Endodermal cell (in vitro differentiated cells): ENCODE data around the gene TAOK1. TPM values are rescaled to one million over a fixed set of nuclear protein-coding genes. Genes with fewer than 3 reads are reported as not detected.

ENCODE experiments used
- DNase-seq: peaks from one replicate; pipeline ENCODE4 v3.0.0-alpha.2; 2017
- H3K27ac ChIP-seq: 2 replicates; pipeline ENCODE4 v1.5.1; 2013; ENCODE audit warnings: mild to moderate bottlenecking, low read depth, low read length, moderate library complexity
- H3K27me3 ChIP-seq: 2 replicates; pipeline ENCODE4 v1.6.1; 2013; ENCODE audit warnings: mild to moderate bottlenecking, low read length, moderate library complexity; ENCODE audit not compliant: insufficient read depth, control insufficient read depth, poor library complexity, severe bottlenecking
- H3K36me3 ChIP-seq: 2 replicates; pipeline ENCODE4 v1.7.0; 2013; ENCODE audit warnings: mild to moderate bottlenecking, low read length, moderate library complexity; ENCODE audit not compliant: control insufficient read depth, insufficient read depth
- H3K4me1 ChIP-seq: one replicate; pipeline ENCODE4 v1.7.0; 2013; ENCODE audit warnings: low read length; ENCODE audit not compliant: control insufficient read depth, insufficient read depth
- H3K4me3 ChIP-seq: 2 replicates; pipeline ENCODE4 v1.5.1; 2013; ENCODE audit warnings: mild to moderate bottlenecking, low read length, moderate library complexity
- H3K9ac ChIP-seq: 2 replicates; pipeline ENCODE4 v1.6.1; 2013; ENCODE audit warnings: mild to moderate bottlenecking, low read length, moderate library complexity; ENCODE audit not compliant: poor library complexity, severe bottlenecking; ENCODE audit errors: extremely low read depth
- H3K9me3 ChIP-seq: 2 replicates; pipeline ENCODE4 v1.6.1; 2013; ENCODE audit warnings: mild to moderate bottlenecking, low read length, moderate library complexity; ENCODE audit not compliant: control insufficient read depth
- H3K27ac Mint-ChIP-seq: 2 replicates; pipeline ENCODE4 v1.8.0; 2020; ENCODE audit warnings: mixed read lengths
- H3K27me3 Mint-ChIP-seq: 2 replicates; pipeline ENCODE4 v1.8.0; 2021; ENCODE audit warnings: mild to moderate bottlenecking, mixed read lengths; ENCODE audit not compliant: insufficient read depth
- H3K36me3 Mint-ChIP-seq: 2 replicates; pipeline ENCODE4 v1.8.0; 2020; ENCODE audit warnings: low read depth, mixed read lengths
- H3K4me1 Mint-ChIP-seq: 2 replicates; pipeline ENCODE4 v1.8.0; 2020; ENCODE audit warnings: mixed read lengths
- H3K4me3 Mint-ChIP-seq: 2 replicates; pipeline ENCODE4 v1.8.0; 2020; ENCODE audit warnings: mild to moderate bottlenecking, moderate library complexity, mixed read lengths
- H3K9me3 Mint-ChIP-seq: 2 replicates; pipeline ENCODE4 v1.8.0; 2020; ENCODE audit warnings: mild to moderate bottlenecking, mixed read lengths
- CTCF ChIP-seq: fragments of 200-600 bp; sonication (generic); conservative IDR thresholded peaks from 2 replicates; pipeline ENCODE4 v1.5.0; 2021; ENCODE audit warnings: antibody characterized with exemption, mild to moderate bottlenecking
- WGBS, 2 experiments: methylation state at CpG; one replicate each; pipeline versions ENCODE4 v1.1.5 to v1.1.7; 2013; ENCODE audit warnings: missing lambda C conversion rate in 2 of 2, mixed read lengths in 1 of 2; ENCODE audit not compliant: insufficient coverage in 1 of 2, insufficient read length in 1 of 2; 5-methylcytosine and 5-hydroxymethylcytosine counted together
- total RNA-seq, 2 donors: library from RNA; stranded (reverse); fragmentation: NEBNext Ultra II Directional in 1 of 2; extraction: Animal tissue kit (Norgen Biotek cat#: 25700) in 1 of 2; gene quantifications; 2 replicates in 1 of 2; 3 replicates in 1 of 2; pipeline ENCODE4 v1.2.1, GENCODE V29; 2021

The TAOK1 gene
- total RNA-seq, 2 donors from 2014 or later, result 95.9 to 102 TPM

DNA sequence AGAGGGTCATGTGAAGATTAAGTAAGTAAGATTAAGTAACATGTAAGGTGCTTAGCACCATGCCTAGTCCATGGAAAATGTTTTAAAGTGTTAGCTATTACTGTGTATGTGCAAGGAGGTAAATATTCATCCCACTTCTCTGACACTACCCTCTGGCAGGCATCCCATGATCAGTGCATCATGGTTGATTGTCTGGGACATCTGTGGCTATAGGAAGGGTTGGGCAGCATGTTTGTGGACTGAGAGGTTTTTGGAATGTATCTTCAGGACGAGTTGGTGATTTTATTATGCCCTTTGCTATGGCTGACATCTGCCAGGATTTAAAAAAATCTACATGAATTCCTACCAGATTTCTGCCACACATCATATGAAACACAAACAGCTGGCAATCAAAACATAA is 6.5 kb upstream of the TAOK1 start:
- Histone ChIP-seq H3K36me3 (no peaks in the 10 kb centered on the region), H3K9me3 (no peaks in the 10 kb centered on the region), H3K4me3 (no peak overlapping the region), H3K27ac (no peak overlapping the region), H3K4me1 (peaks cover 8% of the 10 kb centered on the region), H3K27me3 (no peaks in the 10 kb centered on the region), H3K9ac (no peak overlapping the region)
- no peaks in the 10 kb centered on the region for H3K36me3 Mint-ChIP-seq
- H3K27me3 Mint-ChIP-seq, result no peaks in the 10 kb centered on the region
- H3K27ac Mint-ChIP-seq, result no peak overlapping the region
- H3K4me1 Mint-ChIP-seq, result peaks cover 15% of the 10 kb centered on the region
- 100% methylated on average over 1 of the region's 1 CpG for WGBS, 2 experiments
- no peak overlapping the region for H3K4me3 Mint-ChIP-seq
- TF ChIP-seq CTCF, result no peak
- no peak for DNase-seq
- H3K9me3 Mint-ChIP-seq, result no peaks in the 10 kb centered on the region

- Histone ChIP-seq H3K4me1 (peaks cover 6% of the 10 kb centered on the region), H3K4me3 (no peak overlapping the region), H3K27ac (no peak overlapping the region), H3K9me3 (no peaks in the 10 kb centered on the region), H3K9ac (no peak overlapping the region), H3K27me3 (no peaks in the 10 kb centered on the region), H3K36me3 (no peaks in the 10 kb centered on the region)
- no peak for DNase-seq
- Mint-ChIP-seq H3K36me3 (no peaks in the 10 kb centered on the region), H3K27me3 (no peaks in the 10 kb centered on the region), H3K27ac (no peak overlapping the region), H3K4me1 (peaks cover 5% of the 10 kb centered on the region), H3K4me3 (no peak overlapping the region), H3K9me3 (no peaks in the 10 kb centered on the region)
- TF ChIP-seq CTCF, result peak; percentile 16
- 88 to 89% methylated on average over 3 of the region's 3 CpGs for WGBS, 2 experiments
Measured at GRCh38 chr17:29384901-29385300, 5.3 kb upstream of the TAOK1 start.

DNA sequence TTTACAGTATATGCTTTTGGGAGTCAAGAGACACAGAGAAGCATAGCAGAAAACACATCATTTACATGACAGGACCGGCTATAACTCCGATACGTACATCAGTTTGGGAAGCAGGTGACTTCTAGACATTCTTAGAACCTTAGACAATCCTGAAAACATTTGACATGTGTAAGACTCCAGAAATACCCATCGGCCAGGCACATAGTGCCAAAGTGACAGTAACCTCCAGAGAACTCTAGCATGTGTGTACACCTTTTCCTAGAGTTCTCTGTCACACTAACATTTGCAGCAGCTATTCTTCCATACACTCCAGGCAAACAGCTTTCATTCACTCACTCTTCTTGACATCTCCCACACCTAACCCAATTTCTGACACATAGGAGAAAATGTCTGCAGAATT is 3.4 kb upstream of the TAOK1 start:
- 93 to 97% methylated on average over 4 of the region's 4 CpGs for WGBS, 2 experiments
- H3K36me3 Mint-ChIP-seq, result peaks cover 2% of the 10 kb centered on the region
- no peaks in the 10 kb centered on the region for H3K9me3 Mint-ChIP-seq

More for the DNA sequence above, 3.4 kb upstream of the TAOK1 start:
- Histone ChIP-seq H3K36me3 (no peaks in the 10 kb centered on the region), H3K4me1 (peaks cover 6% of the 10 kb centered on the region), H3K9ac (no peak overlapping the region), H3K27ac (no peak overlapping the region), H3K9me3 (no peaks in the 10 kb centered on the region), H3K27me3 (no peaks in the 10 kb centered on the region), H3K4me3 (peak overlapping the region; percentile 53)
- Mint-ChIP-seq H3K27ac (peak overlapping the region; percentile 15), H3K4me1 (peaks cover 10% of the 10 kb centered on the region), H3K4me3 (no peak overlapping the region), H3K27me3 (no peaks in the 10 kb centered on the region)
- no peak for DNase-seq
- TF ChIP-seq CTCF, result no peak
